SK-N-MC (cell line): ENCODE results near the gene SRI.

ENCODE experiments used
- DNase-seq: peaks from one replicate; pipeline ENCODE4 v3.0.0-alpha.2; 2011; ENCODE audit warnings: low read depth, low spot score
- H3K27ac ChIP-seq: fragments of 200-600 bp; sonication (generic); 2 replicates; pipeline ENCODE4 v1.5.1; 2016; ENCODE audit warnings: mixed run types
- H3K36me3 ChIP-seq: fragments of 200-600 bp; sonication (generic); 2 replicates; pipeline ENCODE4 v1.6.1; 2017; ENCODE audit warnings: antibody characterized with exemption, low read length, mixed read lengths; ENCODE audit not compliant: insufficient read depth
- H3K4me3 ChIP-seq: fragments of 200-600 bp; sonication (generic); 2 replicates; pipeline ENCODE4 v1.5.1; 2016
- H3K9ac ChIP-seq: fragments of 200-600 bp; sonication (generic); 2 replicates; pipeline ENCODE4 v1.8.0; 2017; ENCODE audit warnings: mixed run types, mixed read lengths; ENCODE audit not compliant: insufficient read length
- H3K9me3 ChIP-seq: fragments of 200-600 bp; sonication (generic); 2 replicates; pipeline ENCODE4 v1.6.1; 2017; ENCODE audit warnings: low read depth, mild to moderate bottlenecking, antibody characterized with exemption, low read length, moderate library complexity, mixed read lengths
- EZH2 ChIP-seq: fragments of 200-600 bp; sonication (generic); IDR thresholded peaks from one replicate; pipeline ENCODE4 v1.6.1; 2017; ENCODE audit warnings: antibody characterized with exemption
- FOXP2 ChIP-seq: optimal IDR thresholded peaks from 2 replicates; pipeline ENCODE3; 2011; ENCODE audit warnings: mild to moderate bottlenecking, moderate library complexity; ENCODE audit not compliant: insufficient read depth; ENCODE audit errors: extremely low read length, control extremely low read depth
- POLR2AphosphoS5 ChIP-seq: IDR thresholded peaks from 2 replicates; pipeline ENCODE4 v1.6.1; 2012; ENCODE audit warnings: mild to moderate bottlenecking, low read depth, low read length, borderline replicate concordance

SRI gene

DNA sequence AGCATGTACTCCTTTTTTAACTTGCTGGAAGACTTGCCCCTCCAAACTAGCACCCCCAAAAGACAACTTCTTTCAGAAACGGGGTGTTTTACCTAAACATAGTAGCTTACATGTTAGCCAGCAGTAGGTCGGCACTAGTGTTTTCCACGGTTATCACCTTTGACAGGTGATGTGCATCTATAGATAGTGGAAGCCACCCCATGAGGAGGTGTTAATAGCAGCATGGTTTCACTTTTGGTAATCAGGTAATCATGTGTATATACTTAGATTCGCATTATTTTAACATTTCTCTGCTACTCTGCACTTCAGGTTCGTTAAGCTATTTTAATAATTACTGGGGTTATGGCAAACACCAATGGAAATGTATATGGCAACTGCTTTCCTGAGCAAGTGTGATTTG, 17.6 kb downstream of the SRI start:
- H3K9me3 ChIP-seq: no peaks in the 10 kb centered on the region
- no peak overlapping the region for H3K4me3 ChIP-seq
- no peak for DNase-seq
- H3K9ac ChIP-seq: no peak overlapping the region
- H3K36me3 ChIP-seq: peaks cover 35% of the 10 kb centered on the region
- H3K27ac ChIP-seq: no peak overlapping the region
- TF ChIP-seq FOXP2 (no peak), POLR2AphosphoS5 (no peak), EZH2 (no peak)

DNA sequence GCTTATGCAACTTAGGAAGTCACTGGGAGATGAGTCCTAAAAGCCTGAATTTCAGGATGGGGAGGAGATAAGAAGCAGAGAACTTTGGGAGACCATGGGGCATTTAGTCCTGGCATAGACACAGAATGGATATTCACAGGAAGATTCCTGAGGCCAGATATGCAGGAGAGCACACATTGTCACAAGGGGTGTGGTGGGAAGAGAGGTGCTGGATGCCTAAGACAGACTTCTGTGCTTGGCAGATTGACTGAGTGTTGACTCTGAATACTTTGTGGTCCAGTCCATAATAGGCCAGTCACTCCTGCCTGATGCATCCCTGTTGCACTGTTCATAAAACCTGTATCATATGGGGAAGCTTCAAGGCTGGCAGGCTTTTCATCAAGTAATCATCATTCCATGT, 18.5 kb downstream of the SRI start:
- no peak overlapping the region for H3K27ac ChIP-seq
- H3K36me3 ChIP-seq: peaks cover 27% of the 10 kb centered on the region
- no peak overlapping the region for H3K9ac ChIP-seq
- H3K4me3 ChIP-seq: no peak overlapping the region
- no peak for DNase-seq
- H3K9me3 ChIP-seq: no peaks in the 10 kb centered on the region
- TF ChIP-seq POLR2AphosphoS5 (no peak), EZH2 (no peak), FOXP2 (no peak)

DNA sequence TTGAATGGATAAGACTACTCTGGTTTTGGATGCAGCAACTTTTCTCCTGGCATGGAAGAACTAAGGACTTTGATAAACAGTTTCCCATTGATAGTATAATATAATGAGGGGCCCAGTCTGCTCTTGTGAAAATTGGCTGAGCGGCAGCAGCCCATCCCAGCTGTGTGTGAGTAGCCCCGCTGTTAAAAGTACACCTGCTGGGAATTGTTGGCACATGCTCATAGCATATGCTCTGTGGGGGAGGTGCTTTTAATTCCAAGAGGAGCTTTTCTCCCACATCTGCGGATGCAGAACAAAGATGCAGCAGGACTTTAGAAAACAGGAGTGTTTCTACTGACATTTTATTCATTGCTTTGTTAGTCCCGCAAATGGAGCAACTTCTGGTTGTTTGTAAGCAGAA, 19.0 kb downstream of the SRI start:
- no peak for DNase-seq
- Histone ChIP-seq H3K9me3 (no peaks in the 10 kb centered on the region), H3K27ac (no peak overlapping the region), H3K36me3 (peaks cover 22% of the 10 kb centered on the region), H3K4me3 (no peak overlapping the region), H3K9ac (no peak overlapping the region)
- no peak for TF ChIP-seq FOXP2
- no peak for TF ChIP-seq EZH2
- no peak for TF ChIP-seq POLR2AphosphoS5

DNA sequence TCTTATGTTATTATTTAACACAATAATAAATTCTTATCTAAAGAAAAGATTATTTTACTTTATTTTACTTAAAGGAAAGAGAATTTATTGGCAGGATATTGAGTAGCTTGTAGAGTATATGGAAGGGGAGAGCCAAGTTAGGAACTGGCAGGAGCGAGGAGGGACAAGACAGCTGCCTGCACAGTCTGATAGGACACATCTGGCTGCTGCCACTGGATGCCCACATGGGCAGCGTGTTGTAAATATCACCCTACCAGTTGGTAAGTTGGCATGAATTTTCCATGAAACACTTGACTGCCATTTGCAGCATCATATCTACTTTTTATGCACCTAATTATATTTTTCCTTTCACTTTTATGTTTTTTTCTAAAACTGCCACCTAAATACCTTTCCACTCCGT, 19.6 kb downstream of the SRI start:
- peaks cover 17% of the 10 kb centered on the region for H3K36me3 ChIP-seq
- no peaks in the 10 kb centered on the region for H3K9me3 ChIP-seq
- DNase-seq: no peak
- no peak overlapping the region for H3K9ac ChIP-seq
- H3K27ac ChIP-seq: no peak overlapping the region
- TF ChIP-seq FOXP2: no peak
- TF ChIP-seq POLR2AphosphoS5: no peak
- TF ChIP-seq EZH2: no peak
- H3K4me3 ChIP-seq: no peak overlapping the region

DNA sequence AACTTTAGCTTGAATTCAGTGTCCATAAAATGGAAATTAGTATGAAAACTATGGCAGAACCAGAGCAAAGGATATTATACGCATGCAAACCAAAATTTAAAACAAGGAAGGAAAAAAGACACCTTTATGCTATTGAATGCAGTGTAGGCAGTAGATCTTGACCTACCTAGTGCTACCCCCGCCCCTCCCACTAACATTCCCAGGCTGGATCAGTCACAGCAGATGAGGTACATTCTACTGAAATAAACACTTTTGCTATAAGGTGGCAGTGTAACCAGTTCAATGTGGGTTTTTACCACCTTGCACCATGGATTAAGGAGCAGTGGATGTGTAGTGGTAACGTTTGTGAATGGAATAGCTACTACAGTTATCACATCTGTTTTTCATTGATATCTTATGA, 27.9 kb downstream of the SRI start:
- no peak for DNase-seq
- TF ChIP-seq POLR2AphosphoS5: no peak
- no peak for TF ChIP-seq FOXP2
- no peak for TF ChIP-seq EZH2
- no peaks in the 10 kb centered on the region for H3K36me3 ChIP-seq
- H3K4me3 ChIP-seq: peak overlapping the region; percentile 5; the same call in 1 of the 2 replicates
- no peak overlapping the region for H3K9ac ChIP-seq
- no peaks in the 10 kb centered on the region for H3K9me3 ChIP-seq
- peak overlapping the region; percentile 80 for H3K27ac ChIP-seq

DNA sequence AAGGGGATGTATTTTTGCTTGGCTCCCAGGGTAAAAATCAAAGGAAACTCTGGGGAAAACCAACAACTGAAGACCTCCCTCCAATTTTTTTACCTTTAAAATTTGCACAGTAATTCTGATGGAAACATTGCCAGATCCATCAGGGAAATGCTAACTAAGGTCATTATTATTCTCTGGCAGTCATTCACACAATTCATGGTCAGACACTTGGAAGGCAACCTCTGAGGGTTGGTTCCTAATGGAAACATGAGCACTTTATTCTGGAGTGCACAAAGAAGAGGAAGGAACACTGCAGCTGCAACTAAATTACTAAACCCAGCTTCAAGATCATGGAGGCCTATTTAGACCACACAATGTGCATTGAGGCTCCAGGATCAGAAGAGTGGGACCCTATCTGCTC, 34.2 kb downstream of the SRI start:
- TF ChIP-seq EZH2 (no peak), POLR2AphosphoS5 (no peak), FOXP2 (no peak)
- no peaks in the 10 kb centered on the region for H3K9me3 ChIP-seq
- H3K9ac ChIP-seq: no peak overlapping the region
- no peak overlapping the region for H3K4me3 ChIP-seq
- no peak overlapping the region for H3K27ac ChIP-seq
- no peaks in the 10 kb centered on the region for H3K36me3 ChIP-seq
- DNase-seq: no peak

DNA sequence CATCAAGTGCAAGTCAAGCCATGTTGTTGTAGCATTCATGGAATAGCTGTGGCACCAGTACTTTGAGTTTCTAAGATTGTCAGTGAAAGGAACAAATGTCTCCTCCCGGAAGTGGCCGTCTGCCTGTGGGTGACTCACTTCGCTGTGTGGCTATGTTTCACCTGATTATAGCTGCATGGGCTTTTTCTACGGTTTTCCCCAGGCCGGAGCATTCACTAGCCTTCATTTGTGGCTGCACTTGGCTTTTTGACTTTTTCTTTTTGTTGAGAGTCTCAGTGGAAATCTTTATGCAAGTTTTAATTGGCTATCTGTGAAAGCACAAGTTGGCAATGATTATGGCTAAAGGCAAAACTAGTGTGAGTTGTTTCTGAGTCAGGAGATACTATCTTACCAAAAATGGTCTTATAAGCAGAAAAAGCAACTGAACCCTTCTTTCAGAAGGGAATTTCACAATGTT, 35.0 kb downstream of the SRI start:
- H3K4me3 ChIP-seq: no peak overlapping the region
- H3K9ac ChIP-seq: no peak overlapping the region
- no peak overlapping the region for H3K27ac ChIP-seq
- DNase-seq: no peak
- H3K9me3 ChIP-seq: no peaks in the 10 kb centered on the region
- no peaks in the 10 kb centered on the region for H3K36me3 ChIP-seq
- TF ChIP-seq FOXP2: no peak
- no peak for TF ChIP-seq POLR2AphosphoS5
- TF ChIP-seq EZH2: no peak

DNA sequence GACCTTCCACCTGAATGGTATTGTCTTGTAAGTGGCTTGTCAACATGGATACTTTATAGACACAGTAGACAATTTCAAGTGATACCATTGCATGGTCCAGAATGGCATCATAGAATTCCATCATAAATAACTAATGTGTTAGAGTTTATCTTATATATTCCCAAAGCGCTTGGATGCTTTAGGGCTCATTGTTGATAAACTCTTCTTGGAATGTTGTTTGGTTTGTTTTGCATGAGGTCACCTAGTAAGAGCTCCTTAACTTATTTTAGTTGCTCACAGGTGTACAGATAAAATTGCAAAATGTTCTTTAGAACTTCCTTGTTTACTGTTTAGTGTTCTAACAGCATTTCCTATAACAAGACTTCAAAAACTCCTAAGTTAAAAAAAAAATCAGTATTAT, 36.8 kb downstream of the SRI start:
- Histone ChIP-seq H3K27ac (no peak overlapping the region), H3K9ac (no peak overlapping the region), H3K36me3 (no peaks in the 10 kb centered on the region), H3K9me3 (no peaks in the 10 kb centered on the region), H3K4me3 (no peak overlapping the region)
- TF ChIP-seq EZH2 (no peak), FOXP2 (no peak), POLR2AphosphoS5 (no peak)
- DNase-seq: no peak

DNA sequence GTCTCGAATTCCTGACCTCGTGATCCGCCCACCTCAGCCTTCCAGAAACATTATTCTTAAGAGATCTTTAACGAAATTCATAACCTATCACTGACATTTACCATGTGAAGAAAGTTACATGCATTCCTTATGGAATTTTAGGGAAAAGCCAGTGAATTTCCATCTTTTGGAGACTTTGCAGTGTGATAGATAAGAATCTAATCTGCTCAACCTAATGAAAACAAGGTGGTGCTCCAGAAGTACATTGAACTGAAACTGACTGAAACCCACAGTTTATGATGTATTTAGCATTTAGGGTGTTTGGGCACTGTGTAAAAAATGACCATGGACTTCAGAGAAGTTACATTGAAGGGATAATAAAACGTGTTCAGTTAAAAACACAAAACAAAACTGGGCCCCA, 43.6 kb downstream of the SRI start:
- Histone ChIP-seq H3K4me3 (no peak overlapping the region), H3K36me3 (no peaks in the 10 kb centered on the region), H3K27ac (no peak overlapping the region), H3K9me3 (no peaks in the 10 kb centered on the region), H3K9ac (no peak overlapping the region)
- TF ChIP-seq POLR2AphosphoS5: no peak
- TF ChIP-seq FOXP2: no peak
- DNase-seq: no peak
